ENCODE results near the gene MMEL1. TPM values are rescaled to one million over a fixed set of nuclear protein-coding genes. Genes with fewer than 3 reads are reported as not detected.

Gene MMEL1
- total RNA-seq, 1 donor from 2014 or later, result not detected

GRCh38 chr1:2625311-2625710 lies 7.5 kb downstream of the MMEL1 start:
- no peaks in the 10 kb centered on the region for H3K36me3 Mint-ChIP-seq (ENCODE audit: unreplicated experiment)
- TF ChIP-seq, protein P1, sequence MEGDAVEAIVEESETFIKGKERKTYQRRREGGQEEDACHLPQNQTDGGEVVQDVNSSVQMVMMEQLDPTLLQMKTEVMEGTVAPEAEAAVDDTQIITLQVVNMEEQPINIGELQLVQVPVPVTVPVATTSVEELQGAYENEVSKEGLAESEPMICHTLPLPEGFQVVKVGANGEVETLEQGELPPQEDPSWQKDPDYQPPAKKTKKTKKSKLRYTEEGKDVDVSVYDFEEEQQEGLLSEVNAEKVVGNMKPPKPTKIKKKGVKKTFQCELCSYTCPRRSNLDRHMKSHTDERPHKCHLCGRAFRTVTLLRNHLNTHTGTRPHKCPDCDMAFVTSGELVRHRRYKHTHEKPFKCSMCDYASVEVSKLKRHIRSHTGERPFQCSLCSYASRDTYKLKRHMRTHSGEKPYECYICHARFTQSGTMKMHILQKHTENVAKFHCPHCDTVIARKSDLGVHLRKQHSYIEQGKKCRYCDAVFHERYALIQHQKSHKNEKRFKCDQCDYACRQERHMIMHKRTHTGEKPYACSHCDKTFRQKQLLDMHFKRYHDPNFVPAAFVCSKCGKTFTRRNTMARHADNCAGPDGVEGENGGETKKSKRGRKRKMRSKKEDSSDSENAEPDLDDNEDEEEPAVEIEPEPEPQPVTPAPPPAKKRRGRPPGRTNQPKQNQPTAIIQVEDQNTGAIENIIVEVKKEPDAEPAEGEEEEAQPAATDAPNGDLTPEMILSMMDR (IDR thresholded peaks at IDR 0.05), result no peak
- no peak overlapping the region for H3K4me3 Mint-ChIP-seq (ENCODE audit: unreplicated experiment)
- no peaks in the 10 kb centered on the region for H3K9me3 Mint-ChIP-seq (ENCODE audit: unreplicated experiment)
- no peaks in the 10 kb centered on the region for H3K4me1 Mint-ChIP-seq (ENCODE audit: unreplicated experiment)
- peaks cover 43% of the 10 kb centered on the region for H3K27me3 Mint-ChIP-seq (ENCODE audit: unreplicated experiment)
- DNase-seq (ENCODE audit: extremely low spot score, unreplicated experiment), result no peak
- no peak overlapping the region for H3K27ac Mint-ChIP-seq (ENCODE audit: unreplicated experiment)

GRCh38 chr1:2624735-2625300 lies 8.0 kb downstream of the MMEL1 start:
- no peaks in the 10 kb centered on the region for H3K36me3 Mint-ChIP-seq (ENCODE audit: unreplicated experiment)
- H3K4me3 Mint-ChIP-seq (ENCODE audit: unreplicated experiment), result no peak overlapping the region
- TF ChIP-seq, protein P1 (IDR thresholded peaks at IDR 0.05), result no peak
- no peaks in the 10 kb centered on the region for H3K4me1 Mint-ChIP-seq (ENCODE audit: unreplicated experiment)
- H3K9me3 Mint-ChIP-seq (ENCODE audit: unreplicated experiment), result no peaks in the 10 kb centered on the region
- no peak for DNase-seq (ENCODE audit: extremely low spot score, unreplicated experiment)
- H3K27me3 Mint-ChIP-seq (ENCODE audit: unreplicated experiment), result peaks cover 38% of the 10 kb centered on the region
- no peak overlapping the region for H3K27ac Mint-ChIP-seq (ENCODE audit: unreplicated experiment)

DNA sequence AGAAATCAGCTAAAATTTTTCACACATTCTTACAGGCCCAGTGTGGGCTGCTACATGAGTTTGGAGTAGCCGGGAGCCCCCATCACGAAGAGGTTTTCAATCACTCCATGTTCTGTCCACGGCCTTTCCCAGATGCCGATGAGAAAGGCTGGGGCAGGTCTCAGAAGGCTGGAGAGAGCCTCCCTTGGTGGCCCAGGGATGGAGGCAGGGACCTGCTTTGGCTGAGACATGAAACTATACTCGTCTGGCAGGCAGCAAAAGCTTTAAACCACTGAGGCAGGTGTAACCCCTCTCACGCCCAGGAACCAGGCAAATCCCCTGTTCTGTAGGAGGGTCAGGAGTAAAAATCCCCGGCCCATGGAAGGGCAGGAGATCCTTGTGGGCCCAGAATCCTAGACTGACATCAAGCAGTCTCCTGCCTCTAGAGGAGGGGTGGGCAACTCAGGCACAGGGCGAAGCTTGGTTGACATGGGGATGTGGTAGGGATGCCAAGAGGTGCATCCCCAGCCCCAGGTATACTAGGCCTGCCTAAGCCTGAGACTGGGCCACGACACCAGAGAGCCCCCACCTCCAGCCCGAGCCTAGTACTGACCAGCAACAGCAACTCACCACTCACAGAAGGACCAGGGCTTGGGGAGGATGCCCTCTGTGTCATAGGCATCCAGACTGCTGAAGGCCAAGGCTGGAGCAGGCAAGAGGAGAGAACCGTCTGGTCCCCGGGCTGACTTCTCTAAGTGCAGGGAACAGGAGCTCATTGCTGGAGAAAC lies 9.1 kb downstream of the MMEL1 start:
- no peak for DNase-seq (ENCODE audit: extremely low spot score, unreplicated experiment)
- no peaks in the 10 kb centered on the region for H3K9me3 Mint-ChIP-seq (ENCODE audit: unreplicated experiment)
- peaks cover 34% of the 10 kb centered on the region for H3K27me3 Mint-ChIP-seq (ENCODE audit: unreplicated experiment)
- H3K27ac Mint-ChIP-seq (ENCODE audit: unreplicated experiment), result no peak overlapping the region
- no peaks in the 10 kb centered on the region for H3K4me1 Mint-ChIP-seq (ENCODE audit: unreplicated experiment)
- H3K36me3 Mint-ChIP-seq (ENCODE audit: unreplicated experiment), result no peaks in the 10 kb centered on the region
- H3K4me3 Mint-ChIP-seq (ENCODE audit: unreplicated experiment), result no peak overlapping the region
- TF ChIP-seq, protein P1 (IDR thresholded peaks at IDR 0.05), result no peak

DNA sequence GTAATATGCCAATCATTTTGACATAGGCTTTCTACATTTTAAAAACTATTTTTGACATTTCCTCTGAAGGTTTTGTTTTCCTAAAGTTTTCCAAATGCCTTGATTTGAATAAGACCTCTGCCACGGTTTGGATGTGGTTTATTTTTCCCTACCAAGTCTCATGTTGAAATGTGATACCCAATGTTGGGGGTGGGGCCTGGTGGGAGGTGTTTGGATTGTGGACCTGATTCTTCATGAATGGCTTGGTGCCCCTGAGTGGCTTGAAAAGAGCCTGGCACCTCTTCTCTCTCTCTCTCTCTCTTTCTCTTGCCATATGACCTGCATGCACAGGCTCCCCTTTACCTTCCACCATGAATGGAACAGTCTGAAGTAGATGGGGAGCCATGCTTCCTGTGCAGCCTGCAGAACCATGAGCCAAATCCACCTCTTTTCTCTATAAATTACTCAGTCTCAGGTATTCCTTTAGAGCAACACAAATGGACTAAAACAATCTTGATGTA lies 14.8 kb downstream of the MMEL1 start:
- DNase-seq (ENCODE audit: extremely low spot score, unreplicated experiment), result no peak
- H3K36me3 Mint-ChIP-seq (ENCODE audit: unreplicated experiment), result no peaks in the 10 kb centered on the region
- no peak overlapping the region for H3K4me3 Mint-ChIP-seq (ENCODE audit: unreplicated experiment)
- peaks cover 17% of the 10 kb centered on the region for H3K9me3 Mint-ChIP-seq (ENCODE audit: unreplicated experiment)
- peaks cover 8% of the 10 kb centered on the region for H3K4me1 Mint-ChIP-seq (ENCODE audit: unreplicated experiment)
- no peak overlapping the region for H3K27ac Mint-ChIP-seq (ENCODE audit: unreplicated experiment)
- TF ChIP-seq, protein P1 (IDR thresholded peaks at IDR 0.05), result no peak
- H3K27me3 Mint-ChIP-seq (ENCODE audit: unreplicated experiment), result peaks cover 8% of the 10 kb centered on the region

- Mint-ChIP-seq H3K9me3 (ENCODE audit: unreplicated experiment) (peaks cover 17% of the 10 kb centered on the region), H3K4me1 (ENCODE audit: unreplicated experiment) (peaks cover 16% of the 10 kb centered on the region), H3K36me3 (ENCODE audit: unreplicated experiment) (no peaks in the 10 kb centered on the region), H3K27me3 (ENCODE audit: unreplicated experiment) (peaks cover 8% of the 10 kb centered on the region), H3K27ac (ENCODE audit: unreplicated experiment) (no peak overlapping the region), H3K4me3 (ENCODE audit: unreplicated experiment) (no peak overlapping the region)
- no peak for DNase-seq (ENCODE audit: extremely low spot score, unreplicated experiment)
- TF ChIP-seq, protein P1 (IDR thresholded peaks at IDR 0.05), result no peak
These were observed 18.7 kb downstream of the MMEL1 start for GRCh38 chr1:2614145-2614544.

Data from osteocyte (in vitro differentiated cells).